Transverse colon (tissue), 4 donors: Measurements from ENCODE around the gene C1orf35. TPM values are rescaled to one million over a fixed set of nuclear protein-coding genes. Genes with fewer than 3 reads are reported as not detected.
A peak's percentile ranks its signal among the peaks of the same experiment; 100 is the strongest.

ENCODE experiments used
- DNase-seq: peaks from one replicate; pipeline ENCODE4 v3.0.0-alpha.2; 2019
- H3K27ac ChIP-seq, 4 donors: fragments of 200-600 bp; sonication (generic); 2 replicates each; pipeline ENCODE4 v1.5.1; 2016 to 2018; ENCODE audit warnings: inconsistent platforms in 4 of 4
- H3K27me3 ChIP-seq: fragments of 200-600 bp; sonication (generic); 2 replicates; pipeline ENCODE4 v1.5.1; 2017; ENCODE audit warnings: inconsistent platforms
- H3K36me3 ChIP-seq, 4 donors: fragments of 200-600 bp; sonication (generic); 2 replicates each; pipeline ENCODE4 v1.5.1; 2017 to 2019; ENCODE audit warnings: inconsistent platforms in 4 of 4
- H3K4me1 ChIP-seq, 4 donors: fragments of 200-600 bp; sonication (generic); 2 replicates each; pipeline ENCODE4 v1.5.1; 2017 to 2020; ENCODE audit warnings: inconsistent platforms in 4 of 4
- H3K4me3 ChIP-seq, 4 donors: fragments of 200-600 bp; sonication (generic); 1 replicate in 1 of 4; 2 replicates in 3 of 4; pipeline versions ENCODE4 v1.5.1 to v1.6.1; 2017 to 2019; ENCODE audit warnings: inconsistent platforms in 4 of 4
- H3K9me3 ChIP-seq, 2 donors: fragments of 200-600 bp; sonication (generic); 2 replicates each; pipeline ENCODE4 v1.5.1; 2017 to 2019; ENCODE audit warnings: inconsistent platforms in 2 of 2
- CTCF ChIP-seq, 5 experiments: fragments of 200-600 bp in 3 of 5; fragments of 450-650 bp in 2 of 5; sonication (generic) in 3 of 5; IDR thresholded peaks; 1 replicate in 2 of 5; 2 replicates in 3 of 5; pipeline ENCODE4 v1.5.1; 2016 to 2017; ENCODE audit warnings: antibody characterized with exemption in 5 of 5, inconsistent platforms in 3 of 5, mild to moderate bottlenecking in 2 of 5, moderate library complexity in 1 of 5
- POLR2A ChIP-seq: fragments of 450-650 bp; IDR thresholded peaks from one replicate; pipeline ENCODE4 v1.6.1; 2016; ENCODE audit warnings: antibody characterized with exemption, mild to moderate bottlenecking, moderate library complexity
- POLR2AphosphoS5 ChIP-seq, 3 donors: sonication (generic); formaldehyde crosslinking; IDR thresholded peaks; one replicate each; pipeline ENCODE4 v1.6.1; 2016; ENCODE audit warnings: antibody characterized with exemption in 3 of 3
- WGBS, 2 donors: methylation state at CpG; one replicate each; pipeline ENCODE4 v1.1.5; 2018; ENCODE audit warnings: low coverage in 1 of 2; 5-methylcytosine and 5-hydroxymethylcytosine counted together
- in situ Hi-C, 4 donors: fragments of 200-750 bp; cut with MboI; loops; one replicate each; pipeline versions ENCODE4 v1.15.0 to v1.15.1; 2017; ENCODE audit warnings: low sequenced_read_pairs in 3 of 4, low pct_ligation_motif_present in 1 of 4, low pct_unique_long_range_greater_than_20kb in 1 of 4
- intact Hi-C: fragments of 100-400 bp; cut with DNase I; formaldehyde crosslinking; loops from one replicate; pipeline ENCODE4 v1.15.1; 2023; ENCODE audit warnings: low total_unique reads
- small RNA-seq, 4 donors: library from RNA; depleted of rRNA; stranded (forward); fragments of <200 nt; gene quantifications; one replicate each; pipeline ENCODE3, GENCODE V24; 2016
- total RNA-seq, 4 donors: library from RNA; depleted of rRNA; stranded (reverse); fragments of >200 nt; gene quantifications; one replicate each; pipeline ENCODE4 v1.1.0, GENCODE V29; 2016

C1orf35 gene
- total RNA-seq, 4 donors from 2014 or later, result 11.6 to 17.1 (median 15.7) TPM

GRCh38 chr1:228058172-228058948 is 44.8 kb downstream of the C1orf35 start:
- no peak overlapping the region for H3K27ac ChIP-seq
- TF ChIP-seq CTCF (IDR thresholded peaks at IDR 0.05) (no peak), POLR2A (no peak), POLR2AphosphoS5 (IDR thresholded peaks at IDR 0.05) (no peak)
- DNase-seq, result no peak
- peaks cover 83% of the 10 kb centered on the region for H3K27me3 ChIP-seq
- intact Hi-C loops (no loop called here), in situ Hi-C loops (no loop called here)
- H3K36me3 ChIP-seq, result no peaks in the 10 kb centered on the region
- H3K9me3 ChIP-seq, result no peaks in the 10 kb centered on the region
- peak overlapping the region in 1 of 4 donors; percentile 59 for H3K4me3 ChIP-seq
- peaks cover 0 to 22% (median 14%) of the 10 kb centered on the region in 4 donors for H3K4me1 ChIP-seq
- WGBS, 2 donors, result 63 to 72% methylated on average over 6 to 15 of the region's 18 CpGs

Small RNA genes within 50 kb of the gene (small RNA-seq; reads per million reads assigned to genes)
- 0 reads per million in 4 donors for gene AL359510.1

Other genes starting within 250 kb of the C1orf35 start
- gene WNT9A, start 155.4 kb downstream of the C1orf35 start, total RNA-seq, result 1 to 10 TPM; 1.2 to 4.0 (median 1.8) TPM
- gene WNT3A, start 96.3 kb downstream of the C1orf35 start, total RNA-seq, result not detected
- gene ARF1, start 20.6 kb downstream of the C1orf35 start, total RNA-seq, result 100 to 1,000 TPM; 303 to 452 (median 375) TPM
- 10 to 100 TPM; 47.1 to 95.5 (median 77.1) TPM for gene MRPL55, start 6.0 kb upstream of the C1orf35 start, total RNA-seq
- 100 to 1,000 TPM; 183 to 573 (median 382) TPM for gene GUK1, start 37.0 kb upstream of the C1orf35 start, total RNA-seq
- 1 to 10 TPM in 2 of 4 donors, under 1 TPM in 2; 0.20 to 7.1 (median 1.4) TPM for gene GJC2, start 46.6 kb upstream of the C1orf35 start, total RNA-seq
- gene IBA57, start 62.5 kb upstream of the C1orf35 start, total RNA-seq, result 10 to 100 TPM in 3 of 4 donors, 1 to 10 TPM in 1; 7.5 to 13.5 (median 10.4) TPM
- gene OBSCN, start 104.7 kb upstream of the C1orf35 start, total RNA-seq, result 10 to 100 TPM; 11.9 to 21.7 (median 15.8) TPM